HL-60/S4 treated with phorbol 12-myristate 13-acetate at 8.2 ng/mL for 4 days and 3 days (cell line): Measurements from ENCODE around the gene NKX6-2.
"Not testable (repeated sequence)": the region's sequence is repeated elsewhere in the genome, so short reads cannot be mapped to it uniquely, and the experiment has no call there.

Source experiments
- in situ Hi-C: fragments of 300-500 bp; cut with MboI; formaldehyde crosslinking; loops from 2 replicates; pipeline ENCODE4 v1.15.0; 2022; ENCODE audit warnings: low sequenced_read_pairs

Gene NKX6-2

GRCh38 chr10:132785723-132786475 lies at the start of gene NKX6-2:
NKX6-2 (minus strand) TSS chr10:132786147; CDS start chr10:132785948, 199 bp downstream.
- in situ Hi-C loops, result no loop called here

DNA sequence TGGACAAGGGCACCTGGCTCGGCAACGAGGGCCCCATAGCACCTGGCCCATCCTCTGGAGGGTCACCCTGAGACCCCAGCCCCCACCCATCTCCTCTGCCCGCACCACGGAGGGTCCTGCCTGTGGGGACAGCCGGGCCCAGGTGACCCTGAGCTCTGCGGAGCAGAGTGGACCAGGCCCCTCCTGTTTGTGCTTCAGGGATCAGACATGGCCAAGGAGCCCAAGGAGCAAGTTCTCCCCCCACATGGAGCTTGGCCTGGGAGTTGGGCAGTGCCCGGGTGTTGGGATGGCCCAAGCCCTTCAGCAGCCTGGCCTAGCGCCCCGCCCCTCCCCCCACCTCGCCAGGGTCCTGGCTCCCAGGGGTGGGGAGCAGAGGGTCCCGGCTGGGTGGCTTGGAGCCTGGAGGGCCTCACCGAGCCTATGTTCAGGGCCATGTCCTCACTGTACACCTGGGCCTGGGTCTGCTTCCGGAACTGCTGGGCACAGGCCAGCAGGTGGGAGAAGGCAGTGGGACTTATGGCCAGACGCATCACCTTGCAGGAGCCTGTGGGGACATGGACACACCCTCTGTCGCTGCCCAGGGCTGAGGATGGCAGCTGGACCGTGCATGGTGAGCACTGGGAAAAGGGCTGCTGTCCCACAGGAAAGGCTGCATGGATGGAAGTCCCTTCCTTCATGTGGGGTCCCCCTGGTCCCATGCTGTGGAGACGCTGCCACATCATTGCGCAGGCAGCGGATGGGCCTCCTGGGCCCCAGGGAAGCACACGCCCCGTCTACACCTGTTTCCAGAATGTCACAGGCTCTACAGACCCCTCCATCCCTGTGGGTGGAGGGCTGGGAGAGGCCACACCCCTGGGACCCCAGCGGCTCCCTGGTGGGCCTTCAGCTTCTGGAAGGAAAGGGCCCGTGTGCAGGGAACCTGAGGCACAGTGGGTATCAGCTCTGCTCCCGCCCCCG lies 49.2 kb upstream of the NKX6-2 start:
- in situ Hi-C loops, result no loop called here

- in situ Hi-C loops, result no loop called here
Observed at GRCh38 chr10:132834311-132834761, 48.4 kb upstream of the NKX6-2 start.

- in situ Hi-C loops, result no loop called here
Observed at GRCh38 chr10:132833421-132834111, 47.6 kb upstream of the NKX6-2 start.

DNA sequence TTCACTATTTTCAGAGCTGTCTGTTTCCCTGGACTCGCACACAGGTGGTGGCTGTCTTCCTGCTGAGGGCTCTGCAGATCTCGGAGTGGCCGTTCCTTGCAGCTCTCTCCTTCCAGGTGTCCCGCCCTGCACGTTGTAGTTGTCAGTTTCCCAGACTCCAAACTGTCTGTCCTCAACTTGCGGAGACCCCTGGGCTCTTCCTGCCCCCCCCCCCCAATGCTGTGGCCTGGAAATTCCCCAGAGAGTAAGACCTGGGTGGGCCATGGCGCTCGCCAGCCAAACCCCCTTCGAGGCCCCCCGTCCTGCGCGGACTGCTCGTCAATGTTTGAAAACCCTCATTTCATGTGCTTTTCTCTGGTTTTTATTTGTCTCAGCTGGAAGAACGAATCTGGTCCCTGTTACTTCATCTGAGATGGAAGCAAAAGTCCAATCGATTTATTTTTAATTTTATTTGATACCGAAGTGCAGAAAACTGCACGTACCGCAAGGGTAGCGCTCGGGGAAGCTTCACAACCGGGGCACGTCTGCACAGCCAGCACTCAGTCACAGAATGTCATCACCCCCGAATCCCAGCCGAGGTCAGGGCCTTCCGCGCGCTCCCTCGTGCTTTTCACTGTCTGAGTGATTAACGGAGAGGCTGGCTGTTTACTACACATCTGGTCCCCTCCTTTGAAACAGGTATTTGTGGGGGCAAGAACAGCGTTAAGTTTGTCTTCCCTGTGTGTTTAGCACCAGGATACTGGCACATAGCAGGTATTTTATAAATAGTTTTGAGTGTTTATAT lies 46.4 kb upstream of the NKX6-2 start:
- in situ Hi-C loops, result no loop called here

DNA sequence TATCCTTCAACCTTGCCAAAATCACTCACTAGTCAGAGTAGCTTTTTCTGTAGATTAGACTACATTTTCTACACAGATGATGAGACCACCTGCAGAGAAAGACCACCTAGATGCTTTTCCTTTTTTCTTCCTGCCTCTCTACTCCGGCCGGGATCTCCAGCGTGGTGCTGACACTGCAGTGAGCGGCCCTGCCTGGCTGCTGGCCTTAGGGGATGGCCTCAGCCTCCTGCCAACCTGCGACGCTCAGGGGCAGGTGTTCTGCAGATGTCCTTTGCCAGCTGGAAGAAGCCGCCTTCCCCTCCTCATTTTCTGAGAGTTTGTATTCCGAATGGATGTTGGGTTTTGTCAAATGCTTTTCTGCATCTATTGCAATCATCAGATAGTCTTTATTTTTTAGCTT lies 43.5 kb upstream of the NKX6-2 start:
- in situ Hi-C loops, result no loop called here

- in situ Hi-C loops, result no loop called here
Observed at GRCh38 chr10:132828681-132829080, 42.7 kb upstream of the NKX6-2 start.

DNA sequence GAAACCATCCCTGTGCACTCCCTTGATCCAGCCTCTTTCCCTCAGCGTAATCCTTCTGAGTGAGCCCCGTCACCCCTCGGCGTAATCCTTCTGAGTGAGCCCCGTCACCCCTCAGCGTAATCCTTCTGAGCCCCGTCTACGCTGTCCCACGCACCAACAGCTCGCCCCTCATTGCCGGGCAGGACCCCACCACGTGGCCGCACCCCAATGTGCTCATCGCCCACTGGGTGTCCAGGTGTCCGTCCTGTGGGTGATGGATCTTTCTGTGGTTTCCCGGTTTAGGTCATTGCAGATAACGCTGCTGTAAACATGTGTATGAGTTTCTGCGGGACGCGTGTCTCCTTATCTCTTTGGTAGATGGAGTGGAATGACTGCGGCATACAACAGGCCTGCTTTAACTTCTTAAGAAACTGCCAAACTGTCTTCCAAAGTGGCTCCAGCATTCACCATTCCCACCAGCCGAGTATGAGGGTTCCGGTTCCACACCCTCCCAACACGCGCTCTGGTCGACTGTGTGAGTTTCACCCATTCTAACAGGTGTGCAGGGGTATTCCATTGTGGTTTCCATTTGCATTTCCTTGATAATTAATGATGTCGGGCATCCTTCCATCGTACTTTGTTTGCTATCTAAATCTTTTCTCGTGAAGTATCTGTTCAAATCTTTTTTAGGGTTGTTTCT lies 42.1 kb upstream of the NKX6-2 start:
- in situ Hi-C loops, result no loop called here

DNA sequence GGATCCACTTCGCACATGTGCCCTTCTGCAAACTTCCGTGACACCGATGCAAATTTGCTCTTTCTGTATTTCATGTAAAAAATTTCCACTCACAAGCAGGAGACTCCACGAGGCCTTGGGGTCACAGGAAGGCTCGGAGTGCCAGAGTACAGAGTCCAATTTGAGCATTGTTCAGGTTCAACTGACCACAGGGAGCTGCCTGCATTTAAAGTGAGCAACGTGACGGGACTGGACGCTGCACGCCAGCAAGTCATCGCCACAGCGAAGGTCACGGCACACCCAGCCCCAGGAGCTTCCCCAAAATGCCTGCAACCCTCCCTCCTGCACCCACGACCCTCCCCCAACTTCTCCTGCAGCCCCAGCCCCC lies 41.5 kb upstream of the NKX6-2 start:
- in situ Hi-C loops, result no loop called here

DNA sequence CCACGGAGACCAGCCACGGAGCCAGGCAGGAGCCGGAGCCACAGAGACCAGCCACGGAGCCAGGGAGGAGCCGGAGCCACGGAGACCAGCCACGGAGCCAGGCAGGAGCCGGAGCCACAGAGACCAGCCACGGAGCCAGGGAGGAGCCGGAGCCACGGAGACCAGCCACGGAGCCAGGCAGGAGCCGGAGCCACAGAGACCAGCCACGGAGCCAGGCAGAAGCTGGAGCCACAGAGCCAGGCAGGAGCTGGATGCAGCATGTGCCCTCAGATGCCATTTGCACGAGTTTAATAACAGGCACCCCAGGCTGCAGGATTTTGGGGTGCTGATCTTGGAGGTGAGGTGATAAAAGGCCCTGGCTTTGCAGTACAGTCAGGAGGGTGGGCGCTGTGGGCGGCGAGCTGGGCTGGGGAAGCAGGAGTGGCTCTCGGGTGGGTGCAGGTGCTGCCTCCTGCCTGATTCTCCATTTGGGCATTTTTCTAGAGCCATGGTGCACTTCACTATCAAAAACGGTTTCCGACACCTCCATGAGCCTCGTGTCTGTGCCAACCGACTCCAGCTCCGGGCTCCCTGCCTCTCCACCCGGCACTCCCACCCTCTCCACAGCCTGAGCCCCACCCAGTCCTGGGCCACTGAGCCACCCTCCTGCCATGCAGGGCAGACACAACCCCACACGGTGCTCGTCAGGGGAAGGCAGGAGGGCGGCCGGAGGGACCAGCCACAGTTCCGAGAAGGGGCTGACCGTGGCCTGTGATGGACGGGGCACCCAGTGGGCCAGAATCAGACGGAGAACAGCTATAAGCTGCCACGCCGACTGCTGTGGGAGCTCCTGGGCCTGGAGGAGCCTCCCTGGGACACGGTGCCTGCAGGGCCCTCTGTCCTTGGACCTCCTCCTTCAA lies 40.8 kb upstream of the NKX6-2 start:
- in situ Hi-C loops, result no loop called here

GRCh38 chr10:132825783-132826523 lies 40.0 kb upstream of the NKX6-2 start:
- in situ Hi-C loops, result not testable (repeated sequence)

DNA sequence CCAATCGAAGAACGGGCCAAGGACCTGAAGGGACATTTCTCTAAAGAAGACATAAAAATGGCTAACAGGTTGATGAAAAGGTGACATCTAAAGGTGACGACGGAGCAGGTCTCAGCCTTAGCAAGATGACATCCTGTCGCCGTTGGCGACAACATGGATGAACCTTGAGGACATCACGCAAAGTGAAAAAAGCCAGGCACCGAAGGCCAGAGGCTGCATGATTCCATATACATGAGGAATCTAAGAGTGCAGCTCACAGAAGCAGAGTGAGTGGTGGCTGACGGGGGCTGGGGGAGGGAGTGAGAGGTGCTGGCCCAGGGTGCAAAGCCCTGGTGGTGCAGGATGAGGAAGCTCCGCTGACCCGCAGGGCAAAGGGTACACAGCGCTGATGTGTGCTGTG lies 34.1 kb upstream of the NKX6-2 start:
- in situ Hi-C loops, result no loop called here

- in situ Hi-C loops, result no loop called here
Observed at GRCh38 chr10:132817701-132818211, 31.8 kb upstream of the NKX6-2 start.

DNA sequence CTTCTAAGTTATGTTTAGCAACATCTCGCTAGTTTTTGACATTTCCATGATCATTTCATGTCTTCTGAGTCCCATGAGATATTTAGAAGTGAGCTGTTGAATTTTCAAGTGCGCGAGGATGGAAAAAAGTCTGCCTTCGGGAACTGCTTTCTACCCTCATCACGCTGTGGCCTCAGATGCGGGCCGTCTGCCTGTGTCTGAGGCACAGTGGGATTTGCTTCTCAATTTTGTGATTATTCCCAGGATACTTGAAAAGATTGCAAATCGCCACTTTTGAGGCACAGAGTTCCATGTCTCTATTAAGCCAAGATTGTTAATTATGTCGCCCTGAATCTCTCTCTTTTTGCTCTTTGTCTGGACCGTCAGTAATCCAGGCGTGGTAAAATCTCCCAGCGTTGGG lies 30.8 kb upstream of the NKX6-2 start:
- in situ Hi-C loops, result no loop called here

DNA sequence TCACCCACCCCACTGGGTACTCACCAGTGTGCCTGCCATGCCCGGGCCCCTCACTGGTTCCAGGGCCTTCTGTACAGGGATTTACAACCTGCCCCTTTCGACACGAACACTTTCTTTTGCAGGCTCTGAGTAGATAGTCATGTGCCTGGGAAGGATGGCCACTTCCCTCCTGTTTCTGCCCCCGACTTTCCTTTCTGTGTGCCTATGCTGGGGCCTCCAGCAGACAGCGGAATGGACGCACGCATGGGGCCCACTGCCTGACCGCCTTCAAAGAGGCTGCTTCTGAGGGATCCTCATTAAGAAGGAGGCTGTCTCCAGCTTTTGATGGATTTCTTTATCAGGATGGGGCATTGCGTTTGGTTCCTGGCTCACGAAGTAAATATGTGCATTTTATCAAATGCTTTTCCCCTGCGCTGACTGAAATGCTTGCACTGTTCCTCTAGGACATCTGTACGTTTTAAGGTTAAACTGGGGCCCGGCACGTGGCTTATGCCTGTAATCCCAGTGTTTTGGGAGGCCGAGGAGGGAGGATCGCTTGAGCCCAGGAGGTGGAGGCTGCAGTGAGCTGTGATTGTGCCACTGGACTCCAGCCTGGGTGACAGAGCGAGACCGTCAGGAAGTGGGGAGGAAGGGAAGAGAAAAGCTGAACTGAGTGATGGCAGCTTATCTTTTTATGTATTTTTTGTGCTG lies 29.4 kb upstream of the NKX6-2 start:
- in situ Hi-C loops, result no loop called here

- in situ Hi-C loops, result no loop called here
Observed at GRCh38 chr10:132814469-132814856, 28.5 kb upstream of the NKX6-2 start.
